GM12872 (cell line): ENCODE results near the gene FOXJ2.
A peak's percentile ranks its signal among the peaks of the same experiment; 100 is the strongest.

Source experiments
- CTCF ChIP-seq: IDR thresholded peaks from 3 replicates; pipeline ENCODE4 v1.5.1; 2011; ENCODE audit warnings: low read depth, mild to moderate bottlenecking, low read length, moderate library complexity; ENCODE audit not compliant: insufficient read depth

FOXJ2 gene

GRCh38 chr12:8069582-8069981 lies 37.1 kb downstream of the FOXJ2 start:
- no peak for TF ChIP-seq CTCF

DNA sequence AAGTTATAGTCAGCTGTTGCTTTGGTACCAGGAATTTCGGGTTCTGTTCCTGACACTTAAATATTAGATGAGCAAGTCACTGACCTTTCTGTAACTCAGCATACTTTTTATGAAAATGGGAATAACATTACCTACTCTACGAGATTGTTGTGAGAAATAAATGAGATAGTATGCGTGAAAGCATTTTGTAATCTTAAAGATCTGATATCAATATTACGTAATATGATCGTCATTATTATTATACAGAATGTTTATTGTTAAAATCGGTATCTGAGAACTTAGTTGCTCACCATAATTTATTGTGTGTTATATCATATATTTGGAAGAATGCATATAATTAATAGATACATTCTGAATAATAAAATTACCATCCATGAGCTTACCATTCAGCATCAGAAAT lies 43.4 kb downstream of the FOXJ2 start:
- no peak for TF ChIP-seq CTCF

DNA sequence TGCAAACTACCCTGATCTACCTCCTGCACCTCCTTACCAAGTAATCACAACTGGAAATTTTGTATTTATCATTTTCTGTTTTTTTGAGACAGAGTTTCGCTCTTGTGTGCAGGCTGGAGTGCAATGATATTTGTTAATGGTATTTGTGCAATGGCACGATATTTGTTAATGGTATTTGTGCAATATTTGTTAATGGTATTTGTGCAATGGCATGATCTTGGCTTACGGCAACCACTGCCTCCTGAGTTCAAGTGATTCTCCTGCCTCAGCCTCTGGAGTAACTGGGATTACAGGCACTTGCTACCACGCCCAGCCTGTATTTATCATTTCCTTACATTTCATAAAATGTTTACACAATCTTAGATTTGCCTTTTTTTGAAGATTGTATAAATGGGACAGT lies 43.9 kb downstream of the FOXJ2 start:
- no peak for TF ChIP-seq CTCF

DNA sequence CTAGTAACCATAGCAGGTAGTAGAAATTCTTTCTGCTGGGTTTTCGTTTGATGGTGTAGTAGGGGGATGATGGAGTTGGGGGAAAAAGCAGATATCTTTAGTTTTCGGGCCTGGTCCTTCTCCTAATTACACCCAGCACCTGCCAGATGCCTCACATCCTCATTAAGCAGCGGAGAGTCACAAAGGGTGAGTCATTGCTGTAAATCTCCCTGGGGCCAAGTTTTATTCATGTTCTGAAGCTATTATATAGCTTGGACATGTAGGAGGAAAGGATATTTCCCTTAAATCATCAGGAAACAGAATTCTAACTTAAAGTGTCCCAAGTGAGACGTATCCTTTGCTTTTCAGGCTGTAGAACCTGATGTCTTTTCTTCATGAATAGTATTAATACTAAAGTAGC lies 44.7 kb downstream of the FOXJ2 start:
- no peak for TF ChIP-seq CTCF

DNA sequence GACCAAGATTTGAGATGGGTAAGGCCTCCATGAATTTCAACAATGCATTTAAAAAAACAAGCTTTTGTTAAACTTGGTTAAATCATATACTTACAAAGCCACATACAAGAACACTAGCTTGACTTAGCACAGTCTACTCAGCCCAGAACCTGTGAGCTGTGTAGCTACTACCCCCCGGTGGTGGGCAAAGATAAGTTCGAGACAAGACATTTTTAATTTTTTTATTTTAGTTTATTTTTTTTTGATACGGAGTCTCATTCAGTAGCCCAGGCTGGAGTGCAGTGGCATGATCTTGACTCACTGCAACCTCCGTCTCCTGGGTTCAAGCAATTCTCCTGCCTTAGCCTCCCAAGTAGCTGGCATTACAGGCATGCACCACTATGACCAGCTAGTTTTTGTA lies 45.9 kb downstream of the FOXJ2 start:
- TF ChIP-seq CTCF, result peak; percentile 52

DNA sequence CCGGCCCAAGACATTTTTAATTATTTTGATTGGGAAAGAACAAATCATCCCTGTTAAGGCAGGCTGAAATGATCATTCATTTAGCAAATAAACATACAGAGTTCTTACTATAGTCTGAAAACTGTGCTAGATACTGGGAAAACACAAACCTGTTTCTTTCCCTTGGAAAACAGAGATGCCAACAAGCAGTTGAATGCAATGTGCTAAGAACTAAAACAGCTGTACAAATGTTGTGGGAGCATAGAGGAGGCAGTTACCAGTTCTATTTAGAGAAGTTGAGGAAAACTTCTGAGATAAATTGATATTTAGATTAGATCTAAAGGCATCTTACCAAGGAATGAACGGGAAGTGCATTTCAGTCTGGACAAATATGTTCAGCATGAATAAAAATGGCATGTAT lies 46.4 kb downstream of the FOXJ2 start:
- no peak for TF ChIP-seq CTCF

- TF ChIP-seq CTCF, result no peak
These were observed 47.6 kb downstream of the FOXJ2 start for GRCh38 chr12:8080120-8080519.

DNA sequence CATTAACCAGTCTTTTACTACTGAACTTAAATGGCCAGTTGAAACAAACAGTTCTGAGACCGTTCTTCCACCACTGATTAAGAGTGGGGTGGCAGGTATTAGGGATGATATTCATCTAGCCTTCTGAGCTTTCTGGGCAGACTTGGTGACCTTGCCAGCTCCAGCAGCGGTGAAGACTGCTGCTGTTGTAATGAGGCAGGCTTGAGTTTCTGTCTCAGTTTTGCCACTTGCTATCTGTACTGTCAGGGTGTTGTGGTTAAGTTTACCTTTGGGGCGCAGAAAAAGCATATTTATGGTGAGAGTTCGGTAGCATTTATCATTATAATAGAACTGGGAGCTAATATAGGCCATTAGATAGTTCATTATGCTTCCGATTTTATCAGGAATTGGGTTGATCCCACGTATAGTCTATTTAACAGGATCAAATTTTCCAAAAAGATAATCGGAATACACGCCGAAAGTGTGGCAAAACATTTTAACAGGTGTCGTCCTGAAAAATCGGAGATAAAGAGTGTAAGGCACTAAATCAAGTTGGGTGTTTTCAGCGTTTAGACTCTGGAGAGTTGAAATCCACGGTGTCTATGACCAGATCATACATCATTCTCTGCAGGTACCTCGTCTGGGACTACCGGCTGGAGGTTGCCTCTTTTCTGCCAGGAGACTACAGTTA lies 48.9 kb downstream of the FOXJ2 start:
- no peak for TF ChIP-seq CTCF
